Measurements from ENCODE around the gene EEA1. TPM values are rescaled to one million over a fixed set of nuclear protein-coding genes. Genes with fewer than 3 reads are reported as not detected.

EEA1 gene
- total and polyA plus RNA-seq, 2 of the 4 experiments (the other 2 are of a cell fraction) = 4.6 to 12.5 TPM

- H3K9ac ChIP-seq (ENCODE audit: low read depth, low read length) = no peak overlapping the region
- H3K18ac ChIP-seq (ENCODE audit: low read depth, low read length) = no peak overlapping the region
- no peak overlapping the region for H3K4ac ChIP-seq (ENCODE audit: low read depth, low read length)
- H3K14ac ChIP-seq (replicated peaks; ENCODE audit: low read depth, low read length) = no peak overlapping the region
- DNase-seq (peak; percentile 49), ATAC-seq (ENCODE audit: low read depth) (0 out of 2 replicates have a peak, but pooled peaks have one; percentile 37)
- no peaks in the 10 kb centered on the region for H4K20me1 ChIP-seq (ENCODE audit: insufficient read depth, low read length)
- no peaks in the 10 kb centered on the region for H3K9me1 ChIP-seq (ENCODE audit: insufficient read depth, low read length)
- H3K23ac ChIP-seq (ENCODE audit: low read depth, low read length) = no peak overlapping the region
- no peak overlapping the region for H2BK5ac ChIP-seq (ENCODE audit: low read depth, low read length, poor library complexity, severe bottlenecking)
- dilution Hi-C loops (cut with HindIII; ENCODE audit: low sequenced_read_pairs, unreplicated experiment) = no loop called here
- no TSS peak for BruUV-seq (replicated peaks)
- H3K36me3 ChIP-seq (ENCODE audit: control insufficient read depth, insufficient read depth, low read length) = peaks cover 15% of the 10 kb centered on the region
- H3K27me3 ChIP-seq (ENCODE audit: control insufficient read depth, insufficient read depth, low read length) = no peaks in the 10 kb centered on the region
- TF ChIP-seq BHLHE40 (IDR thresholded peaks at IDR 0.05; ENCODE audit: low read depth, low read length) (no peak), CTCF (conservative IDR thresholded peaks at IDR 0.05; ENCODE audit: low read depth, low read length) (peak; percentile 70), SMC3 (IDR thresholded peaks at IDR 0.05; ENCODE audit: low read depth, low read length) (peak; percentile 53), RAD21 (IDR thresholded peaks at IDR 0.05; ENCODE audit: low read length) (peak; percentile 64)
- no peaks in the 10 kb centered on the region for H3K9me3 ChIP-seq (ENCODE audit: control insufficient read depth, insufficient read depth, low read length)
- H2BK20ac ChIP-seq (ENCODE audit: low read depth, low read length) = no peak overlapping the region
- ChIA-PET CTCF (interaction anchor here (0.6 to 1.3 kb wide), 9 partner anchors 11 to 555 kb away, joined by 3 to 6 read pairs (median 3); no protein-coding TSS in a partner anchor), POLR2A (ENCODE audit: unreplicated experiment) (no interaction called here)
- no peak overlapping the region for H2AK9ac ChIP-seq (replicated peaks; ENCODE audit: low read depth, low read length, poor library complexity)
- no peak overlapping the region for H3K4me2 ChIP-seq (ENCODE audit: low read depth, low read length)
- intact Hi-C loops (cut with micrococcal nuclease) = no loop called here
- no peaks in the 10 kb centered on the region for H3K4me1 ChIP-seq (ENCODE audit: control insufficient read depth, insufficient read depth, low read length)
- no peak overlapping the region for H4K5ac ChIP-seq (ENCODE audit: low read depth, low read length)
- H3K27ac ChIP-seq (ENCODE audit: insufficient read depth, low read length) = no peak overlapping the region
- no peak overlapping the region for H4K8ac ChIP-seq (ENCODE audit: low read depth in 2 of 2, low read length in 2 of 2)
- no peak overlapping the region for H2AK5ac ChIP-seq (ENCODE audit: low read depth, low read length)
- in situ Hi-C loops (cut with MboI; ENCODE audit: low sequenced_read_pairs) = no loop called here
- 80% methylated on average over 1 of the region's 4 CpGs; no CpG with 5 or more reads in 1 of the 2 experiments for WGBS, 2 experiments (ENCODE audit: extremely low coverage in 2 of 2, insufficient read length in 1 of 2)
- peaks cover 2 to 21% of the 10 kb centered on the region in 2 experiments; a peak in 3 of 4 replicates for H3K79me1 ChIP-seq (ENCODE audit: low read depth in 1 of 2, low read length in 2 of 2)
- no peak overlapping the region for H4K91ac ChIP-seq (ENCODE audit: insufficient read depth, low read depth, low read length)
- H3K56ac ChIP-seq (ENCODE audit: extremely low read depth, insufficient read depth, low read length) = no peak overlapping the region
- H2BK15ac ChIP-seq (ENCODE audit: low read depth, low read length) = no peak overlapping the region
- H3K4me3 ChIP-seq (ENCODE audit: insufficient read depth, low read depth, low read length) = no peak overlapping the region
- H2BK120ac ChIP-seq (ENCODE audit: low read depth, low read length) = no peak overlapping the region
- no peak overlapping the region for H2AFZ ChIP-seq (replicated peaks; ENCODE audit: low read length, poor library complexity)
These were observed 101.2 kb downstream of the EEA1 start for GRCh38 chr12:92827836-92828431.
